BLaER1 treated with 17β-estradiol and CSF1 and Interleukin-3, amounts not matched to agents 10 nM and 100 nM (cell line): ENCODE data around the gene CELA2B.
"Not testable (repeated sequence)": the region's sequence is repeated elsewhere in the genome, so short reads cannot be mapped to it uniquely, and the experiment has no call there.

Source experiments
- H3K27ac ChIP-seq, 11 experiments: shearing (Covaris generic); formaldehyde crosslinking; 2 replicates each; pipeline ENCODE4 v1.8.1; 2022
- H3K27me3 ChIP-seq, 11 experiments: shearing (Covaris generic); formaldehyde crosslinking; 2 replicates each; pipeline ENCODE4 v1.8.1; 2022
- H3K36me3 ChIP-seq, 11 experiments: shearing (Covaris generic); formaldehyde crosslinking; 2 replicates each; pipeline ENCODE4 v1.8.1; 2022
- H3K4me1 ChIP-seq, 10 experiments: shearing (Covaris generic); formaldehyde crosslinking; 2 replicates each; pipeline ENCODE4 v1.8.1; 2022
- H3K4me2 ChIP-seq, 11 experiments: shearing (Covaris generic); formaldehyde crosslinking; 2 replicates each; pipeline ENCODE4 v1.8.1; 2022
- H3K4me3 ChIP-seq, 10 experiments: shearing (Covaris generic); formaldehyde crosslinking; 2 replicates each; pipeline ENCODE4 v1.8.1; 2022
- H3K9ac ChIP-seq, 11 experiments: shearing (Covaris generic); formaldehyde crosslinking; 2 replicates each; pipeline ENCODE4 v1.8.1; 2022
- H3K9me3 ChIP-seq, 11 experiments: shearing (Covaris generic); formaldehyde crosslinking; replicated peaks in 1 of 11; 2 replicates each; pipeline ENCODE4 v1.8.1; 2022
- H4K20me1 ChIP-seq, 11 experiments: shearing (Covaris generic); formaldehyde crosslinking; 2 replicates each; pipeline ENCODE4 v1.8.1; 2022
- Cebpa-rat ChIP-seq, 11 experiments: shearing (Covaris generic); IDR thresholded peaks; 2 replicates each; pipeline ENCODE4 v1.8.1; 2022

The CELA2B gene

DNA sequence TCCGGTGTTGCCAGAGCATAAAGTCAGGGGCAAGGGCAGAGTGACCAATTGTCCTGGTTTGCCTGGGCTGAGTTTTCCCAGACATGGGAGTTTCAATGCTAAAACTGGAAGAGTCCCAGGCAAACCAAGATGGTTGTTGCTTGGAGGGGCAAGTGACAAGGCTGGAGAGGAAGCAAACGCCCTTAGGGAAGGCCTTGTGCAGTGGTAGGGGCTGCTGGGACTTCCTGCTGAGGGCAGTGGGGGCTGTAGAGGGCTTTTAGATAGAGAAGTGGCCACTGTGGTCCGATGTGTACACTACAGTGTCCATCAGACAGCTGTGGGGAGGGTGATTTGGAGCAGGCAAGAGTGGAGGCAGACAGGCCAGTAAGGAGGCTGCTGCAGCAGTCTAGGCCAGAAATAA lies 26.3 kb upstream of the CELA2B start:
- H3K4me1 ChIP-seq: peaks cover 12 to 29% (median 22%) of the 10 kb centered on the region in 10 experiments
- H3K4me2 ChIP-seq: peak overlapping the region in 4 of 11 experiments; percentile 3 to 48 (median 24); a peak in 2 of 22 replicates
- no peak overlapping the region for H3K9ac ChIP-seq
- no peak for TF ChIP-seq Cebpa-rat (IDR thresholded peaks at IDR 0.05)
- peaks cover 0 to 8% (median 0%) of the 10 kb centered on the region in 11 experiments; a peak in 2 of 22 replicates for H4K20me1 ChIP-seq
- peak overlapping the region in 1 of 11 experiments; percentile 10; a peak in 1 of 22 replicates for H3K27ac ChIP-seq
- no peaks in the 10 kb centered on the region for H3K27me3 ChIP-seq
- H3K9me3 ChIP-seq: peaks cover 0 to 6% (median 0%) of the 10 kb centered on the region in 11 experiments; a peak in 1 of 22 replicates
- H3K4me3 ChIP-seq: no peak overlapping the region
- no peaks in the 10 kb centered on the region for H3K36me3 ChIP-seq

DNA sequence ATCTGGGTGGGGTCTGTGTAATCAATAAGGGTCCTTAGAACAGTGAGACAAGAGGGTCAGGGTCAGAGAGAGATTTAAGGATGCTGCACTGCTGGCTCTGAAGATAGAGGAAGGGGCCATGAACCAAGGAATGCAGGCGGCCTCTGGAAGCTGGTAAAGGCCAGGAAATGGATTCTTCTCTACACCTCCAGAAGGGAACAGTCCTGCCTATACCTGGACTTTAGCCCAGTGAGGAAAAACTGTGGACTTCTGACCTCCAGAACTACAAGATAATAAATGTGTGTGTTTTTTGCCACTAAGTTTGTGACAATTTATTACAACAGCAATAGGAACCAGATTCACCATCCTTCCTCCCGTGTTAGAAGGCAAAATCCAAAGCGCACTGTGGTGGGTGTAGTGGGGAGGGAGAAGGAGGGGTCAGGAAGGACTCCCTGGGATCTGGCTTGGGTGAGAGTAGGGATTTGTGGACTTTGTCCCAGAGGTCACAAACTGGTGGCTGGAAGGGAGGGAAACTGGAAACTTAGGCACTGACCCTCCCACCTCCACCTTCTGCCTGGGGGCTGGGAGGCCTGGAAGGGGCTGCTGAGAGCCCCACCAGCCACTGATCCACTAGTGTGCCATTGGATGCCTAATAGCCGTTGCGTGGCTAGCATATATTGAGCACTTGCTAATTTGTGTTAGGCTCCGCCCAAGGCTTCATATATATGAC lies 24.7 kb upstream of the CELA2B start:
- no peak overlapping the region for H3K27ac ChIP-seq
- no peak overlapping the region for H3K9ac ChIP-seq
- no peaks in the 10 kb centered on the region for H3K36me3 ChIP-seq
- H3K4me1 ChIP-seq: peaks cover 0 to 13% (median 9%) of the 10 kb centered on the region in 10 experiments; a peak in 18 of 20 replicates
- H3K27me3 ChIP-seq: no peaks in the 10 kb centered on the region
- H3K4me3 ChIP-seq: no peak overlapping the region
- H4K20me1 ChIP-seq: peaks cover 0 to 8% (median 0%) of the 10 kb centered on the region in 11 experiments; a peak in 1 of 22 replicates
- no peak overlapping the region for H3K4me2 ChIP-seq
- H3K9me3 ChIP-seq: peaks cover 0 to 6% (median 0%) of the 10 kb centered on the region in 11 experiments; a peak in 1 of 22 replicates
- TF ChIP-seq Cebpa-rat (IDR thresholded peaks at IDR 0.05): no peak

DNA sequence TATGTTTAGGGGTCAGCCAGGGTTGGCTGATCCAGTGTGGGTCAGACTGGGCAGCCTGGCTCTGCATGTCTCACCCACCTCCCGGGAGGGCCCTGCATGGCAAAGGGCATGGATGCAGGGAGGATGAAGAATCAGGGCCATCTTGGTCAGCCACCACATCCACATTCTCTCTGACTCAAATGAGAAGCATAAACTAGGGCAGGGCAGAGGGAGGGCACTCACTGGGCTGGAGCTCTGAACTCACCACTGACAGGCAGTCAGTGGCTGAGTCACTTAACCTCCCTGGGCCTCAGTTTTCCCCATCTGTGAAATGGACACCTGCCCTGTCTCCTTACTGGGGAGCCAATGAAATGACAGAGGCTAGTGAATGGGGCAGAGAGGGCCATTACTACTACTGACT lies 23.7 kb upstream of the CELA2B start:
- Histone ChIP-seq H3K9me3 (peaks cover 0 to 6% (median 0%) of the 10 kb centered on the region in 11 experiments; a peak in 1 of 22 replicates), H3K27ac (no peak overlapping the region), H3K4me2 (no peak overlapping the region), H3K4me1 (peaks cover 0 to 8% (median 2%) of the 10 kb centered on the region in 10 experiments; a peak in 6 of 20 replicates), H3K4me3 (no peak overlapping the region), H3K36me3 (no peaks in the 10 kb centered on the region), H4K20me1 (no peaks in the 10 kb centered on the region), H3K9ac (no peak overlapping the region), H3K27me3 (no peaks in the 10 kb centered on the region)
- TF ChIP-seq Cebpa-rat (IDR thresholded peaks at IDR 0.05): no peak

DNA sequence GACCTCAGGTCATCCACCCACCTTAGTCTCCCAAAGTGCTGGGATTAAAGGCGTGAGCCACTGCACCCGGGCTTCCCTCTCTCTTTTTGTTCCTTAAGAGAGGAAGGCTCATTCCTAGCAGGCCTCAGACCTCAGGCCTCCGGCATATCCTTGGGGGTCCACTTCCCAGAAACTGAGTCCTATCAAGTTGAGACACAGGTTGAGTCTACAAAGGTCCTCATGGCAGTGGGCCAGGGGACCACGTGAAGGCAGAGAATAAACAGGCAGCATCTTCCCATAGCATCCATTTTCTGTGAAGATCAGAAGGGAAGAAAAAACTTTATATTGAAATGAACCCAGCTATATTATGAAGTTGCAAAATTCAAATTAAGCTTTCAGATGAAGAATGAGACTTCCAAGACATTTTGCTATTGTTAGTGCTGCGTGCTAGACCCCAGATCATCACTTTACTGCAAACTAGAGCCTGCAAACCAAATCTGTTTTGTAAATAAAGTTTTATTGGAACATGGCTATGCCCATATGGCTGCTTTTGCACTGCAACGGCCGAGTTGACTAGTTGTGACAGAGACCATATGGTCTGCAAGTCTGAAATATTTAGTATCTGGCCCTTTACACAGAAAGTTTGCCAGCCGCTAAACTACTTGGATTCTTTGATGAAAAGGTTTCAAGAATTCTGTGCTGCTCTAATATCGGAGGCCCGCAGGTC lies 22.9 kb upstream of the CELA2B start:
- no peak overlapping the region for H3K4me2 ChIP-seq
- no peak for TF ChIP-seq Cebpa-rat (IDR thresholded peaks at IDR 0.05)
- H3K27me3 ChIP-seq: no peaks in the 10 kb centered on the region
- H3K4me3 ChIP-seq: no peak overlapping the region
- H4K20me1 ChIP-seq: no peaks in the 10 kb centered on the region
- H3K27ac ChIP-seq: no peak overlapping the region
- peaks cover 0 to 8% (median 2%) of the 10 kb centered on the region in 10 experiments; a peak in 6 of 20 replicates for H3K4me1 ChIP-seq
- peaks cover 0 to 6% (median 0%) of the 10 kb centered on the region in 11 experiments; a peak in 1 of 22 replicates for H3K9me3 ChIP-seq
- no peaks in the 10 kb centered on the region for H3K36me3 ChIP-seq
- no peak overlapping the region for H3K9ac ChIP-seq

DNA sequence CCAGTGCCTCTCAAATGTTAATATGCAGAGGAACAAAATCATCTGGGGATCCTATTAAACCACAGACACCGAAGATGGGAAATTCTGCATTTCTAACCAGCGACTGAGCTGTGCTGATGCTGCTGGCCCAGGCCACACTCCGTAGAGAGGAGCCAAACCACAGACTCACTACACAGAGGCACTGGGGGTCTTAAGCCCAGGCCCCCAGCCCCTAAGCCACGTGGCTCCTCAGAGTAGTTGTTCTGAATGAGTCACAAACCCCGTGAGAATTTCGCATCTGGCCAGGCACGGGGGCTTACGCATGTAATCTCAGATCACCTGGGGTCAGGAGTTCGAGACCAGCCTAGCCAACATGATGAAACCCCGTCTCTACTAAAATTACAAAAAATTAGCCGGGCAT lies 22.2 kb upstream of the CELA2B start:
- TF ChIP-seq Cebpa-rat (IDR thresholded peaks at IDR 0.05): no peak
- no peak overlapping the region for H3K4me2 ChIP-seq
- H3K36me3 ChIP-seq: no peaks in the 10 kb centered on the region
- peaks cover 0 to 8% (median 2%) of the 10 kb centered on the region in 10 experiments; a peak in 6 of 20 replicates for H3K4me1 ChIP-seq
- no peak overlapping the region for H3K9ac ChIP-seq
- no peak overlapping the region for H3K27ac ChIP-seq
- no peaks in the 10 kb centered on the region for H4K20me1 ChIP-seq
- no peaks in the 10 kb centered on the region for H3K27me3 ChIP-seq
- H3K9me3 ChIP-seq: peaks cover 0 to 6% (median 0%) of the 10 kb centered on the region in 11 experiments; a peak in 1 of 22 replicates
- no peak overlapping the region for H3K4me3 ChIP-seq

DNA sequence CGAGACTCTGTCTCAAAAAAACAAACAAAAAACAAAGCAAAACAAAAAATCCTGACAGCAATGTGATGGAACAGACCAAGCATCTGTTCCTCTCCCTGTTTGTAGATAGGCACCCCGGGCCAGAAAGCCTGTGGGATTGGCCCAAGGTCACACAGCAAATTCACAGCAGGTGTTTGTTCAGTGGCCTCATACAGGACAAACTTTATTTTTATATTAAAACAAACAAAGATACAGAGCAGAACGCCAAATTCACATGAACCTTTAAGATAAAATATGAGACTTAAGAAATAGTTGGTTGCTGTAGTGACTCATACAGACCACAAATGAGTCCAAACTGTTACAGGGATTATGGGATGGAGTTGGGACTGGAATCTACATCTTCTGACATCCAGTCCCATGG lies 21.6 kb upstream of the CELA2B start:
- no peak overlapping the region for H3K9ac ChIP-seq
- no peaks in the 10 kb centered on the region for H3K36me3 ChIP-seq
- peaks cover 0 to 6% (median 0%) of the 10 kb centered on the region in 11 experiments; a peak in 1 of 22 replicates for H3K9me3 ChIP-seq
- H3K27me3 ChIP-seq: no peaks in the 10 kb centered on the region
- no peaks in the 10 kb centered on the region for H4K20me1 ChIP-seq
- TF ChIP-seq Cebpa-rat (IDR thresholded peaks at IDR 0.05): no peak
- no peak overlapping the region for H3K27ac ChIP-seq
- H3K4me1 ChIP-seq: peaks cover 0 to 9% (median 3%) of the 10 kb centered on the region in 10 experiments; a peak in 7 of 20 replicates
- H3K4me3 ChIP-seq: no peak overlapping the region
- H3K4me2 ChIP-seq: no peak overlapping the region

GRCh38 chr1:15455522-15455921 lies 20.4 kb upstream of the CELA2B start:
- H3K4me2 ChIP-seq: no peak overlapping the region
- no peaks in the 10 kb centered on the region for H3K27me3 ChIP-seq
- H3K4me3 ChIP-seq: no peak overlapping the region
- H3K27ac ChIP-seq: no peak overlapping the region
- H3K36me3 ChIP-seq: no peaks in the 10 kb centered on the region
- H4K20me1 ChIP-seq: no peaks in the 10 kb centered on the region
- no peak overlapping the region for H3K9ac ChIP-seq
- peaks cover 7 to 21% (median 10%) of the 10 kb centered on the region in 10 experiments for H3K4me1 ChIP-seq
- peaks cover 0 to 6% (median 0%) of the 10 kb centered on the region in 11 experiments; a peak in 1 of 22 replicates for H3K9me3 ChIP-seq
- TF ChIP-seq Cebpa-rat (IDR thresholded peaks at IDR 0.05): no peak

DNA sequence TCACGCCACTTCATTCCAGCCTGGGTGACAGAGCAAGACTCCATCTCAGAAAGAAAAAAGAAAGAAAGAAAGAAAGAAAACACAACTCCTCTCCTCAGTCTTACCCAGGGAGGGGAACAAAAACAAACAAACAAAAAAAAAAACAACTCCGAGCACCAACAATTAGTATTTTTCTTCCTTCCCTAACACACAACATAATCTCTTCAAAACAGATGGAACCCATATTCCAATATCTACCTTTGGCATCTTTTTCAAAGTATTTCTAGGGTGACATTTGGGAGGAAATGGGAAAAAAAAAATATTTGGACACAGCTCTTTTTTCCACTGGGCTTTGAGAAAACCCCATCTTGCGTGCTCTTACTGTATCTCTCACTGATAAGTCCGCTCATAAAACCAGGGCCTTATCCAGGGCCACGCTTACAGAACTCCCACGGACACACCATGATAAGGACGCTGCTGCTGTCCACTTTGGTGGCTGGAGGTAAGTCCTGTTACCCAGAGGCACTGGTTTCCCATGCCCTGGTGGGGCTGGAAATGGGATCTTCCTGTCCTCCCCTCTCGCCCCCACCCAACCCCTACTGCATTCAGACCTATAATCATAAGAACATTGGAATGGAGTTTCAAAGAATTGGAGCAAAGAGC lies 19.5 kb upstream of the CELA2B start, which contains the start of gene CELA2A:
Gene CELA2A (plus strand): TSS at position 420 of the 642 bp plus-strand sequence. CDS start 22 bp downstream, at position 442.
- Histone ChIP-seq H3K4me3 (no peak within 1 kb of the TSS), H3K4me2 (no peak within 1 kb of the TSS), H3K27me3 (no peaks in the 10 kb centered on the region), H3K9me3 (peaks cover 0 to 6% (median 0%) of the 10 kb centered on the region in 11 experiments; a peak in 1 of 22 replicates), H4K20me1 (no peaks in the 10 kb centered on the region), H3K36me3 (no peaks in the 10 kb centered on the region), H3K27ac (no peak within 1 kb of the TSS), H3K9ac (no peak within 1 kb of the TSS), H3K4me1 (peaks cover 12 to 24% (median 16%) of the 10 kb centered on the region in 10 experiments)
- no peak for TF ChIP-seq Cebpa-rat (IDR thresholded peaks at IDR 0.05)

- no peaks in the 10 kb centered on the region for H3K36me3 ChIP-seq
Observed at GRCh38 chr1:15457585-15457984, 18.3 kb upstream of the CELA2B start.

DNA sequence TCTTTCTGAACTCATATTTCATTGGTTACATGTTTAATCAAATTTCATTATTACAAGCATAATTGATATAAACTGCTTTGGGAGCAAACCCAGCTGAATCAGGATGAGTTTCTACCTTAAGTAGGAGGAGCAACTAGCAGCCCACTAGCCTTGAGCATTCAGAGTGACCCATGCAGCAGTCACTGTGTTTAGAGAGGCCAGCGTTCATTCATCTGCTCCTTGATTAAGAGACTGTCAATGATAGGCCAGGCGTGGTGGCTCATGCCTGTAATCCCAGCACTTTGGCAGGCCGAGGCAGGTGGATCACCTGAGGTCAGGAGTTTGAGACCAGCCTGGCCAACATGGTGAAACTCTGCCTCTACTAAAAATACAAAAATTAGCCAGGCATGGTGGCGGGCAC lies 17.5 kb upstream of the CELA2B start:
- H4K20me1 ChIP-seq, H3K9me3 ChIP-seq, H3K9ac ChIP-seq, H3K27ac ChIP-seq, H3K4me3 ChIP-seq, H3K4me2 ChIP-seq, H3K36me3 ChIP-seq, H3K27me3 ChIP-seq: not testable (repeated sequence)
- peaks cover 12 to 25% (median 16%) of the 10 kb centered on the region in 10 experiments for H3K4me1 ChIP-seq

More at GRCh38 chr1:15457585-15457984, 18.3 kb upstream of the CELA2B start:
- no peak overlapping the region for H3K9ac ChIP-seq
- no peaks in the 10 kb centered on the region for H3K9me3 ChIP-seq
- H3K4me2 ChIP-seq: no peak overlapping the region
- peaks cover 12 to 24% (median 16%) of the 10 kb centered on the region in 10 experiments for H3K4me1 ChIP-seq
- H4K20me1 ChIP-seq: no peaks in the 10 kb centered on the region
- no peaks in the 10 kb centered on the region for H3K27me3 ChIP-seq
- no peak overlapping the region for H3K4me3 ChIP-seq
- no peak for TF ChIP-seq Cebpa-rat (IDR thresholded peaks at IDR 0.05)
- no peak overlapping the region for H3K27ac ChIP-seq
